Small intestine (tissue), 7 donors: ENCODE measurements around the gene MVP. TPM values are rescaled to one million over a fixed set of nuclear protein-coding genes. Genes with fewer than 3 reads are reported as not detected.
"Not testable (repeated sequence)": the region's sequence is repeated elsewhere in the genome, so short reads cannot be mapped to it uniquely, and the experiment has no call there.

Source experiments
- DNase-seq, 2 donors: peaks; one replicate each; pipeline versions ENCODE4 v3.0.0 to v3.0.0-alpha.2; 2013
- FAIRE-seq: peaks from 2 replicates; lab custom pipeline; 2012; peaks lifted over from hg19 to GRCh38; lab: Jason Lieb, UNC
- H3K27ac ChIP-seq, 3 donors: one replicate each; pipeline ENCODE4 v1.5.1; 2013; ENCODE audit warnings: low read length in 2 of 3, mild to moderate bottlenecking in 2 of 3, control low read depth in 1 of 3, inconsistent platforms in 1 of 3, low read depth in 1 of 3, moderate library complexity in 1 of 3
- H3K27me3 ChIP-seq, 3 donors: one replicate each; pipeline ENCODE4 v1.6.1; 2013; ENCODE audit warnings: low read length in 3 of 3, inconsistent platforms in 1 of 3; ENCODE audit not compliant: control insufficient read depth in 3 of 3, insufficient read depth in 3 of 3
- H3K36me3 ChIP-seq, 3 donors: one replicate each; pipeline ENCODE4 v1.6.1; 2013; ENCODE audit warnings: low read length in 3 of 3, inconsistent platforms in 1 of 3, low read depth in 1 of 3, mild to moderate bottlenecking in 1 of 3, moderate library complexity in 1 of 3; ENCODE audit not compliant: control insufficient read depth in 3 of 3, insufficient read depth in 2 of 3
- H3K4me1 ChIP-seq, 3 donors: one replicate each; pipeline ENCODE4 v1.6.1; 2013; ENCODE audit warnings: low read length in 2 of 3, inconsistent platforms in 1 of 3, low read depth in 1 of 3, mild to moderate bottlenecking in 1 of 3, moderate library complexity in 1 of 3; ENCODE audit not compliant: control insufficient read depth in 3 of 3, insufficient read depth in 2 of 3
- H3K4me3 ChIP-seq, 3 donors: one replicate each; pipeline ENCODE4 v1.5.1; 2013; ENCODE audit warnings: low read length in 3 of 3, control low read depth in 1 of 3, inconsistent platforms in 1 of 3, low read depth in 1 of 3, mild to moderate bottlenecking in 1 of 3, moderate library complexity in 1 of 3
- H3K9me3 ChIP-seq, 2 donors: one replicate each; pipeline ENCODE4 v1.6.1; 2013; ENCODE audit warnings: low read depth in 1 of 2, low read length in 1 of 2; ENCODE audit not compliant: control insufficient read depth in 2 of 2, insufficient read depth in 1 of 2
- WGBS, 3 donors: extraction: QIAGEN DNeasy Blood & Tissue Kit; methylation state at CpG; one replicate each; pipeline ENCODE4 v1.1.7; 2013; 5-methylcytosine and 5-hydroxymethylcytosine counted together
- polyA plus RNA-seq, 4 donors: library from polyadenylated mRNA; stranded (reverse) in 3 of 4; unstranded in 1 of 4; fragments of 200-250 nt in 3 of 4; fragments of 120-200 nt in 1 of 4; gene quantifications; one replicate each; pipeline versions ENCODE4 v1.2.1 to v1.2.3, GENCODE V29; 2013
- donor health status: healthy with polysubstance abuse.
- donor health status: control.
- donor health status: control.
- donor health status: Bipolar disorder and iron deficiency.
- donor health status: healthy.

Gene MVP
- polyA plus RNA-seq, 4 donors = 175 to 558 (median 292) TPM

DNA sequence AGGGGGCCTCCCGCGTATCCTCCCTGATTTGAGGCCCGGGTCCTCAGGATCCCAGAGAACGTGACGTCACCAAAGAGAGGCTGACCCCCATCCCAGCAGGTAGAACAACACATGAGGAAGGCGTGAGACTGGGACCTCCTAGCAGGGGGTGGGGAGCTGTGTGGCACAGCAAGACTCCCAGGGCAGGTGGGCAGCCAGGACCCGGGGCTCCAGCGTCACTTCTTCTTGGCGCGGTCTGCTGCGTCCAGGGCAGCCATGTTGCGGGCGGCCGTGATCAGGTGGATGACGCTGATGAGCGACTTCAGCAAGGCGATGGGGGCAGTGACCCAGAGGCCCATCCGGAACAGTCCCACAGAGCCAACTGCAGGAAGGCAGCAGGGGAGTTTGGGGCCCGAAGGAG lies 38.7 kb downstream of the MVP start:
- Histone ChIP-seq H3K36me3 (peaks cover 6 to 39% (median 8%) of the 10 kb centered on the region in 3 donors), H3K4me3 (no peak overlapping the region), H3K9me3 (no peaks in the 10 kb centered on the region), H3K4me1 (peaks cover 2 to 23% (median 4%) of the 10 kb centered on the region in 3 donors), H3K27me3 (no peaks in the 10 kb centered on the region), H3K27ac (no peak overlapping the region)
- DNase-seq (no peak), FAIRE-seq (no peak)
- 95 to 97% (median 95%) methylated on average over 17 to 19 of the region's 19 CpGs for WGBS, 3 donors

DNA sequence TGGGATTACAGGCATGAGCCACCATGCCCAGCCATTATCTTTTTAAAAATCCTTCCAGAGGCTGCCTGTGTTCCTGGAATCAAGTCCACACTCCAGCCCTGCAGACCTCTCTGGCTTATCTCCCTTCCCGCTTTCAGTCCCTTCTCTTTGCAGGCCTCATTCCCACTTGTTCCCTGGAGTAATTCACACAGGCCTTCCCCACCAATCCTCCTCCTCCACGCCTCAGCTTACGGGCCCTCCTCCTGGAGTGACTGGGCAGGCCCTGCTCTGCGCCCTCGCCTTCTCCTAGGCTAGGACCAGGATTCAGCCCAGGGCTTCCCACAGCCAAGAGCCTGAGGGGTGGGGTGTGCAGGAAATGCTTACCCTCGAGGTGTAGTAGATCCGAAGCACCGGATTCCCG lies 40.0 kb downstream of the MVP start:
- DNase-seq (no peak), FAIRE-seq (no peak)
- Histone ChIP-seq H3K4me3 (no peak overlapping the region), H3K27ac (no peak overlapping the region), H3K4me1 (peaks cover 2 to 23% (median 4%) of the 10 kb centered on the region in 3 donors), H3K9me3 (no peaks in the 10 kb centered on the region), H3K36me3 (peaks cover 6 to 39% (median 8%) of the 10 kb centered on the region in 3 donors), H3K27me3 (no peaks in the 10 kb centered on the region)
- 88 to 92% (median 92%) methylated on average over 9 of the region's 9 CpGs for WGBS, 3 donors

DNA sequence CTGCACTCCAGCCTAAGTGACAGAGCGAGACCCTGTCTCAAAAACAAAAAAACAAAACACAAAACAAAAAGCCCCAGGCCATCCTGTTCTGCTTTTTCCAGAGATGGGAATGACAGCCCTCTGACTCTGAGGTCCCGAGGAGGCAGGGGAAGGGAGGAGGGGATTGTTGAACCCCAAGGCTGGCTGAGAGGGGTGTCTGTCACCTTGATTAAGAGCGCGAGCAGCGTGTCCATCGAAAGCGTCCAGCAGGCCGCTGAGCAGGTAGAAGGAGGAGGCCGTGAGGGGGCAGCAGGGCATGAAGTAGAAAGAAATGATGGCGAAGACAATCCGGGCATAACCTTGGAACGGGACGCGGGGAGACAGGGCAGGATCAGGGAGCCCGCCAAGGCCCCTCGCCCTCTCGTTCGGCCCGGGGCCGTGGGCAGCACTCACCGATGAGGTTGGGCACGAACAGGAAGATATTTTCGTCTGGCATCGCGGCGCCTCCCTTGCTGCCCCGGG lies 42.2 kb downstream of the MVP start:
- 1% methylated on average over 20 to 27 of the region's 27 CpGs for WGBS, 3 donors
- Histone ChIP-seq H3K27me3 (no peaks in the 10 kb centered on the region), H3K36me3 (peaks cover 6 to 38% (median 8%) of the 10 kb centered on the region in 3 donors), H3K9me3 (no peaks in the 10 kb centered on the region), H3K4me3 (peak overlapping the region; percentile 78 to 92 (median 90)), H3K27ac (peak overlapping the region in 2 of 3 donors; percentile 75 to 83), H3K4me1 (peaks cover 2 to 17% (median 4%) of the 10 kb centered on the region in 3 donors)
- FAIRE-seq = no peak
- peak; percentile 35 to 59 for DNase-seq

DNA sequence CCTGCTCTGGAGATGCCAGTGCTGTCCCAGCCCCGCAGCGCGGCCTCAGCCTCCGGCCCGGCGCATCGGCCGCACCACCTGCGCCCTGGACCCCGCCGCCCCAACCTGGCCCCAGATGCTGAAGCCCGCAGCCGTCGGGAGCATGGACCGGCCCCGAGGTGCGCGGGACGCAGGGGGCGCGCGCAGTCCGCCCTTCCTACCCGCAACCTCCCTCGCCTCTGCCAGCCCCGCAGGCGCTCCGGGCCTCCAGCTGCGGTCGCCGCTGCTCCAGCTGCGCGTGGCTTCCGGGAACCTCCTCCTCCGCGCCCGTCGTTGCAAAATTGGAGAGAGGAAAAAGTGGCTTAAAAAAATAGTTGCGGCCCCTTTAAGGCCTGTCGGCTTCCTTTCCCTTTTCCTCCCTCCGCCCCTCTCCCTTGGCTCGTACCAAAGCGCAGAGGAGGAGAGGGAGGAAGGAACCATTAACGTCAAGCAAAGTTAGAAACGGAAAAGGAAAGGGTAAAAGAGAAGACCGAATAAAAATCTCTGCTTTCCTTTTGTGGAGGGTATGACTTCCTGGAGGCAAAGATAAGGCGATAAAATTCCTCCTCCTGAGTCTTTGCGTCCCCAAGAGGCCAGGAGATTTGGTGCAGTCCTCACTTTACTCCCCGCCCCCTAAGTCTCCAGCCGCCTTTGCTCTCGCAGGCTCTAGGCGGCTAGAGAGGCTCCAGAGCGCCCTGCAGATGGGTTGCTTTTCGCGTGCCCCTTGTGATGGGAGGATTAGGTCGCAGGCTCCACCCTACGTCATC lies 42.8 kb downstream of the MVP start, which contains the start of gene CDIPT:
Gene CDIPT (minus strand): TSS at position 343 of the 785 bp plus-strand sequence. CDS start 369 bp downstream, outside the sequence.
- FAIRE-seq = no peak
- WGBS, 3 donors = 0% methylated on average over 37 to 57 of the region's 57 CpGs
- H3K9me3 ChIP-seq = no peaks in the 10 kb centered on the region

GRCh38 chr16:29863669-29863984 lies 43.4 kb downstream of the MVP start:
- FAIRE-seq = no peak
- Histone ChIP-seq H3K9me3 (no peaks in the 10 kb centered on the region), H3K27ac (peak overlapping the region in 1 of 3 donors; percentile 83), H3K27me3 (no peaks in the 10 kb centered on the region), H3K36me3 (peaks cover 5 to 29% (median 6%) of the 10 kb centered on the region in 3 donors), H3K4me3 (peak overlapping the region in 1 of 3 donors; percentile 7), H3K4me1 (peaks cover 2 to 17% (median 4%) of the 10 kb centered on the region in 3 donors)
- 32 to 38% (median 36%) methylated on average over 16 of the region's 16 CpGs for WGBS, 3 donors
- no peak for DNase-seq

More for the DNA sequence above, 42.8 kb downstream of the MVP start, which contains the start of gene CDIPT:
- peak within 1 kb of the TSS; percentile 75 to 83 (median 79) for H3K27ac ChIP-seq
- H3K36me3 ChIP-seq = peaks cover 6 to 32% (median 8%) of the 10 kb centered on the region in 3 donors
- H3K4me3 ChIP-seq = peak within 1 kb of the TSS; percentile 78 to 92 (median 90)
- DNase-seq = peak; percentile 98
- no peaks in the 10 kb centered on the region for H3K27me3 ChIP-seq
- peaks cover 2 to 17% (median 4%) of the 10 kb centered on the region in 3 donors for H3K4me1 ChIP-seq

- H3K27ac ChIP-seq = no peak overlapping the region
- 85 to 88% (median 86%) methylated on average over 8 to 9 of the region's 9 CpGs for whole genome bisulfite sequencing, 3 donors
- FAIRE-seq = no peak
Observed at GRCh38 chr16:29864205-29864604, 43.9 kb downstream of the MVP start.

GRCh38 chr16:29868396-29869009 lies 48.2 kb downstream of the MVP start:
- Histone ChIP-seq H3K27me3 (no peaks in the 10 kb centered on the region), H3K36me3 (peaks cover 0 to 31% (median 0%) of the 10 kb centered on the region in 3 donors), H3K27ac (no peak overlapping the region), H3K4me1 (peaks cover 0 to 4% (median 0%) of the 10 kb centered on the region in 3 donors), H3K4me3 (no peak overlapping the region), H3K9me3 (no peaks in the 10 kb centered on the region)
- no peak for FAIRE-seq
- WGBS, 3 donors = 62 to 69% (median 67%) methylated on average over 8 of the region's 8 CpGs
- DNase-seq = no peak

More at GRCh38 chr16:29864205-29864604, 43.9 kb downstream of the MVP start:
- Histone ChIP-seq H3K4me3 (no peak overlapping the region), H3K27me3 (no peaks in the 10 kb centered on the region), H3K9me3 (no peaks in the 10 kb centered on the region), H3K4me1 (peaks cover 2 to 17% (median 4%) of the 10 kb centered on the region in 3 donors), H3K36me3 (peaks cover under 1 to 23% (median 6%) of the 10 kb centered on the region in 3 donors)
- no peak for DNase-seq

GRCh38 chr16:29869067-29869466 lies 48.8 kb downstream of the MVP start:
- 75 to 90% (median 86%) methylated on average over 8 of the region's 8 CpGs for WGBS, 3 donors
- not testable (repeated sequence) for H3K9me3 ChIP-seq, H3K4me3 ChIP-seq, H3K27me3 ChIP-seq, H3K4me1 ChIP-seq, FAIRE-seq, DNase-seq, H3K27ac ChIP-seq
- peaks cover 0 to 34% (median 0%) of the 10 kb centered on the region in 3 donors for H3K36me3 ChIP-seq
